Vagina (tissue), 2 donors: Measurements from ENCODE around the gene TCTN3.

Experiments
- POLR2A ChIP-seq, 2 donors: fragments of 450-650 bp; IDR thresholded peaks; one replicate each; pipeline ENCODE4 v1.6.1; 2017; ENCODE audit warnings: antibody characterized with exemption in 2 of 2, mild to moderate bottlenecking in 2 of 2, moderate library complexity in 2 of 2
- TF ChIP-seq, protein P1 (sequence below), 3 experiments: fragments of 450-650 bp in 2 of 3; fragments of 200-600 bp in 1 of 3; sonication (generic) in 1 of 3; IDR thresholded peaks; one replicate each; pipeline ENCODE4 v1.5.1; 2017 to 2019; ENCODE audit warnings: antibody characterized with exemption in 3 of 3, mild to moderate bottlenecking in 2 of 3, moderate library complexity in 2 of 3

GRCh38 chr10:95628786-95629185 lies 64.9 kb downstream of the TCTN3 start:
- TF ChIP-seq, protein P1, sequence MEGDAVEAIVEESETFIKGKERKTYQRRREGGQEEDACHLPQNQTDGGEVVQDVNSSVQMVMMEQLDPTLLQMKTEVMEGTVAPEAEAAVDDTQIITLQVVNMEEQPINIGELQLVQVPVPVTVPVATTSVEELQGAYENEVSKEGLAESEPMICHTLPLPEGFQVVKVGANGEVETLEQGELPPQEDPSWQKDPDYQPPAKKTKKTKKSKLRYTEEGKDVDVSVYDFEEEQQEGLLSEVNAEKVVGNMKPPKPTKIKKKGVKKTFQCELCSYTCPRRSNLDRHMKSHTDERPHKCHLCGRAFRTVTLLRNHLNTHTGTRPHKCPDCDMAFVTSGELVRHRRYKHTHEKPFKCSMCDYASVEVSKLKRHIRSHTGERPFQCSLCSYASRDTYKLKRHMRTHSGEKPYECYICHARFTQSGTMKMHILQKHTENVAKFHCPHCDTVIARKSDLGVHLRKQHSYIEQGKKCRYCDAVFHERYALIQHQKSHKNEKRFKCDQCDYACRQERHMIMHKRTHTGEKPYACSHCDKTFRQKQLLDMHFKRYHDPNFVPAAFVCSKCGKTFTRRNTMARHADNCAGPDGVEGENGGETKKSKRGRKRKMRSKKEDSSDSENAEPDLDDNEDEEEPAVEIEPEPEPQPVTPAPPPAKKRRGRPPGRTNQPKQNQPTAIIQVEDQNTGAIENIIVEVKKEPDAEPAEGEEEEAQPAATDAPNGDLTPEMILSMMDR (IDR thresholded peaks at IDR 0.05): no peak
- TF ChIP-seq POLR2A (IDR thresholded peaks at IDR 0.05): no peak
